Measurements from ENCODE around the gene NAT14. TPM values are rescaled to one million over a fixed set of nuclear protein-coding genes. Genes with fewer than 3 reads are reported as not detected.
"Not testable (repeated sequence)": the region's sequence is repeated elsewhere in the genome, so short reads cannot be mapped to it uniquely, and the experiment has no call there.

The NAT14 gene
- polyA plus RNA-seq, 3 donors from 2014 or later = 2.7 to 4.8 TPM; not detected in 1

DNA sequence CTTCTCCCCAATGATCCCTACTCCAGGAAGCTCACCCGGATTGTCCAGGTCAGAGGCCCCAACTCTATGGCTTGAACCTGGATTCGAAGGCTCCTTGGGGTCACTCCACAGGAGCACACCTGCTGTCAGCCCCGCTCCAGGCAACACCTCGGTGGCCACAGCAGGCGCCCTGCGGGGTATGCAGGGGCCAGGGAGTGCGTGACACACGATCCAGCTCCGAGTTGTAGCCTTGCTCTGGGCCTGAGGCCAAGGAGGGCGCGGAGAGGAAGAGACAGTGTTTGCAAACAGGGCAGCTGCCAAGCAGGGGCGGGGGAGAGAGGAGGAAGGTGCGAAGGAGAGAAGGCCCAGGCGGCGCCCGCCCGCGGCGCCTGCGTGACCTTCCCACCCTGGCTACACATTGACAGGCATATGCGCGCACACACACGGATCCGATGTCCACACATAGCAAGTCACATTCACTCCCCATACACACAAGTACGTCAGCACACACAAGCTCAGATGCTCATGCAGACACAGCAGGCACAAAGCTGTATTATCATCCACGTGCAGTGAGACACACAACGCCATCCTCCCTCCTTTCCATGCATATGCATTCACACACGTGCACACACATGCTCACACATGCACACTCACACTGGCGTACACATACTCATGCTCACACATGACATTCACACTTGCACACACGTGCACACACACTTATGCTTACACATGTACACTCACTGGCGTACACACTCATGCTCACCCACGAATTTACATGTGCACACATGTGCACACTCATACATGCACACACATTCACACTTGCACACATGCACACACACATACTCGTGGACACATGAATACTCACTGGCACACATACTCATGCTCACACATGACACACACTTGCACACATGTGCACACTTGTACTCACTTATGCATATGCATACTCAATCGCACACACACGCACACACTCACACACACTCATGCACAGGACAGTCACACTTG, 41.5 kb downstream of the NAT14 start:
- Mint-ChIP-seq H3K4me1 (no peaks in the 10 kb centered on the region), H3K36me3 (no peaks in the 10 kb centered on the region), H3K9me3 (no peaks in the 10 kb centered on the region), H3K27ac (no peak overlapping the region), H3K27me3 (ENCODE audit: low read depth in 3 of 3) (peaks cover 0 to 5% (median 0%) of the 10 kb centered on the region in 3 donors), H3K4me3 (no peak overlapping the region)
- DNase-seq = no peak

DNA sequence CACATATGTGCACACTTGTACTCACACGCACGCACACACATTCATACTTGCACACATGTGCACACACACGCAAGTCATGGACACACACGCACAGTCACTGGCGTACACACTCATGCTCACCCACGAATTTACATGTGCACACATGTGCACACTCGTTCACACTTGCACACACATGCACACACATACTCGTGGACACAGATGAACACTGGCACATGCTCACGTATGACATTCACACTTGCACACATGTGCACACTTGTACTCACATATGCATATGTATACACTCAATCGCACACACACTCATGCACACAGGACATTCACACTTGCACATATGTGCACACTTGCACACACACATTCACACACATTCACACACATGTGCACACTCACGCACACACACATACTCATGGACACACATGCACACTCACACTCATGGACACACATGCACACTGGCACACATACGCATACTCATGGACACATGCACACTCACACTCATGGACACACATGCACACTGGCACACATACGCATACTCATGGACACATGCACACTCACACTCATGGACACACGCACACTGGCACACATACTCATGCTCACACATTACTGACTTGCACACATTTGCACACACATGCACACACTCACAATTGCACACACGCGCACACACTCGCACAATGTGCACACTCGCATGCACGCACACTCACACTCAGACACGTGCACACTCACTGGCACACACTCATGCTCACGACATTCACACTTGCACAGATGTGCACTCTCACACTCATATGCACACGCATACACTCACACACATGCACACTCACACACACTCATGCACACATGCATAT, 42.4 kb downstream of the NAT14 start:
- Mint-ChIP-seq H3K9me3 (no peaks in the 10 kb centered on the region), H3K27ac (no peak overlapping the region), H3K36me3 (no peaks in the 10 kb centered on the region), H3K4me1 (no peaks in the 10 kb centered on the region), H3K4me3 (no peak overlapping the region), H3K27me3 (ENCODE audit: low read depth in 3 of 3) (peaks cover 0 to 2% (median 0%) of the 10 kb centered on the region in 3 donors)
- DNase-seq = no peak

DNA sequence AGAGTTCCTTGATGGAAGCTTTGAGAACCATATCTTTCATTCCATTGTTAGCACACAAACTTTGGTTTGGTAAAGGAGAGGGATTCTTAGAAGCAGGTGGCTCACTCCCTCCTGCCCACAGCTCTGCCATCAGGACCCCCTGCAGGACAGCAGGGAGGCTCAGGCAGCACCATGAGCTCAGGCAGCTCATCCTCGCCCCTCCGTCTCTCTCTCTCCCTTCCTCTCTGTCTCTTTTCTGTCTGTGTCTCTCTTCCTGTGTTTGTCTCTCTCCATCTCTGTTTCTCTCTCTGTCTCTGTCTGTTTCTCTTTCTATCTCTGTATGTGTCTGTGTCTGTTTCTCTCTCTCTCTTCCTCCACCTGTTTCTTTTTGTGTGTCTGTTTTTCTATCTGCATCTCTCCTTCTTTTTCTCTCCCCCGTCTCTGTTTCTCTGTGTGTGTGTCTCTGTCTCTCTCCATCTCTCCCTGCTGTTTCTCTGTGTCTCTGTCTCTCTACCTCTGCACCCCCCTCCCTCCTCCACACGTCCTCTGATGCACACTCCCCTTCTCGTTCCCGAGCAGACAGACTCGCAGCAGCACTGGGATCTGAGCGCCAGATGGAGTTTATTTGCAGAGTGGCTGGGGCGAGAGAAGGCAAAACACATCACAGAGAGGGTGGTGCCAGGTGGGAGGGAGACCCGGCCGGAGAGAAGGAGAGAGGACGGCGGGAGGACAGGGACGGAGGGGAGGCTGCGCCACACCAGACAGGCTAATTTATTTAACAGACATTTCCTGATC, 43.2 kb downstream of the NAT14 start:
- no peak for DNase-seq
- Mint-ChIP-seq H3K4me3 (no peak overlapping the region), H3K36me3 (no peaks in the 10 kb centered on the region), H3K9me3 (no peaks in the 10 kb centered on the region), H3K4me1 (no peaks in the 10 kb centered on the region), H3K27me3 (ENCODE audit: low read depth in 3 of 3) (peaks cover 0 to 2% (median 2%) of the 10 kb centered on the region in 3 donors), H3K27ac (no peak overlapping the region)

DNA sequence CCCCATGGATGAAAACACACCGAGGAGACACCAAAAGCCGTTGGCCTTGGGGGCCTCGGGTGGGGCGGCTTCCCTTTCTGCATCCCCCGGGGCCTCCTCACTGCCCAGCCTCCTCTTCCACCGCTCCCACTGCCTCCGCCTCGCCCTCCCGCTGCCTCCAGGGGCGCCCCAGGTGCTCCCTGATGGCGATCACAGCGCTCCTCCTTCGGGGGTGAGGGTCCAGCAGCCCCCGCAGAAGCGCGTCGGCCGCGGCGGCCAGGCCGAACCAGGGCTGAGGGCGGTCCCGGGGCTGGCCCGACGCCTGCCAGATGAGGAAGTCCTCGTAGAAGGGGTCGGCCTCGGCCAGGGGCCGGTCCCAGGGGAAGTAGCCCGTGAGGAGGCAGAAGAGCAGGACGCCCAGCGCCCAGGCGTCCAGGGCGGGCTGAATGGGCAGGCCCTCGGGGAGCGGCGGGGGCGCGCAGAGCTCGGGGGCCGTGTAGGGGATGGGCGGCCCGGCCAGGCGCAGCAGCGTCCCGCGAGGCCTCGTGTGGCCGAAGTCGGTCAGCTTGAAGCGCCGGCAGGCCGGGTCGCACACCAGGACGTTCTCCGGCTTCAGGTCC, 44.7 kb downstream of the NAT14 start:
- peaks cover 2 to 4% (median 4%) of the 10 kb centered on the region in 3 donors for H3K27me3 Mint-ChIP-seq (ENCODE audit: low read depth in 3 of 3)
- H3K9me3 Mint-ChIP-seq = no peaks in the 10 kb centered on the region
- no peak overlapping the region for H3K4me3 Mint-ChIP-seq
- H3K4me1 Mint-ChIP-seq = no peaks in the 10 kb centered on the region
- no peak overlapping the region for H3K27ac Mint-ChIP-seq
- no peak for DNase-seq
- no peaks in the 10 kb centered on the region for H3K36me3 Mint-ChIP-seq

DNA sequence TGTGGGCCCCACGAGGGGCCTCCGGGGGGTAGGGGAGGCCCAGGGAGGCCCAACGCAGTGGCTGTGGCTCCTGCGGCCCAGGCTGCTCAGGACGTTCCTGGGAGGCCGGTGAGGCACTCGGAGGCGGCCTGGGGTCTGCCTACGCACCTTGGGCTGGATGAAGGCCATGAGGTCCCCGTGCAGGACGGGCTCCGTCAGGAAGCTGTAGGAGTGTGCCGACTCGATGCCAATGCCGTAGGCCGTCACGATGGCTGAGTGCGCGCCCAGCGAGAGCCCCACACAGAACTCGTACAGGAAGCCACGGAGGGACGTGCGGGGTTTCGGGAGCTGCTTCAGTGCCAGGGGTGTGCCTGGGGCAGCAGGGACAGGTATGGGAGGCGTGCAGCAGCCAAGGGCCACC, 46.0 kb downstream of the NAT14 start:
- DNase-seq = no peak
- Mint-ChIP-seq H3K36me3 (no peaks in the 10 kb centered on the region), H3K27ac (no peak overlapping the region), H3K27me3 (ENCODE audit: low read depth in 3 of 3) (peaks cover 0 to 4% (median 4%) of the 10 kb centered on the region in 3 donors), H3K4me1 (no peaks in the 10 kb centered on the region), H3K4me3 (no peak overlapping the region), H3K9me3 (no peaks in the 10 kb centered on the region)

DNA sequence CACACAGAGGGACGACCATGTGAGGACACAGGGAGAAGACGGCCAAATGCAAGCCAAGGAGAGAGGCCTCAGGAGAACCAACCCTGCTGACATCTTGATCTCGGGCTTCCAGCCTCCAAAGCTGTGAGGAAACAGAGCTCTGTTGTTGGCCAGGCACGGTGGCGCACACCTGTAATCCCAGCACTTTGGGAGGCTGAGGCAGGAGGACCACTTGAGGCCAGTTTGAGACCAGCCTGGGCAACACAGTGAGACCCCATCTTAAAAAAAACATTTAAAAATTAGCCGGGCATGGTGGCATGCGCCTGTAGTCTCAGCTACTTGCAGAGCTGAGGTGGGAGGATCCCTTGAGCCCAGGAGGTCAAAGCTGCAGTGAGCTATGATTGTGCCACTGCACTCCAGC, 49.3 kb downstream of the NAT14 start:
- H3K27ac Mint-ChIP-seq; H3K27me3 Mint-ChIP-seq (ENCODE audit: low read depth in 3 of 3); DNase-seq; H3K4me1 Mint-ChIP-seq; H3K36me3 Mint-ChIP-seq; H3K9me3 Mint-ChIP-seq; H3K4me3 Mint-ChIP-seq: not testable (repeated sequence)

DNA sequence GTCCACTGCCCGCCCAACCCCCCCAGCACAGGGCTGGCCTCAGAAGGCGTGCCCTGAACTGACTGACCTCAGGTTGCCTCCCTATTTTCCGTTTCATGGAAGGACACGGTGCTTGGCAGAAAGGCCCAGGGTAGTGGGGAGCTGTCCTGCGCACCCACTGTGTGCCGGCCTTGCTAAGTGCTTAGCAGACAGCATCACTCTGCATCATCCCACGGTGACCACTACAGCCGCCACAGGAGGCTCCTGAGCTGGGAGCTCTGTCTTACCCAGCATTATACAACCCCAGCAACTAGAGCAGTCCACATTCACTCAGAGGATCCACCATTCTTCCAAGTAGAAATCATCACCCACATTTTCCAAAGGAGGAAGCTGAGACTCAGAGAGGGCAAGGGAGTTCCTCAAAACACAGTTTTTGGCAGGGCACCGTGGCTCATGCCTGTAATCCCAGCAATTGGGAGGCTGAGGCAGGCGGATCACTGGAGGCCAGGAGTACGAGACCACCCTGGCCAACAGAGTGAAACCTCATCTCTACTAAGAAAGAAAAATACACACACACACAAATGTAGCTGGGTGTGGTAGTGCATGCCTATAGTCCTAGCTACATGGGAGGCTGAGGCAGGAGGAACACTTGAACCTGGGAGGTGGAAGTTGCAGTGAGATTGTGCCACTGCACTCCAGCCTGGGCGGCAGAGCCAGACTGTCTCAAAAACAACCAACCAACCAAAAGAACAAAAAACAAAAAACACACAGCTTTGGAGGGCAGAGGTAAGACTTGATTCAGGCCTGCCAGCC, 50.4 kb downstream of the NAT14 start:
- Mint-ChIP-seq H3K36me3 (no peaks in the 10 kb centered on the region), H3K4me3 (no peak overlapping the region), H3K9me3 (no peaks in the 10 kb centered on the region), H3K27me3 (ENCODE audit: low read depth in 3 of 3) (peaks cover 0 to 4% (median 4%) of the 10 kb centered on the region in 3 donors), H3K4me1 (no peaks in the 10 kb centered on the region), H3K27ac (peak overlapping the region in 1 of 6 donors; percentile 22)
- no peak for DNase-seq

DNA sequence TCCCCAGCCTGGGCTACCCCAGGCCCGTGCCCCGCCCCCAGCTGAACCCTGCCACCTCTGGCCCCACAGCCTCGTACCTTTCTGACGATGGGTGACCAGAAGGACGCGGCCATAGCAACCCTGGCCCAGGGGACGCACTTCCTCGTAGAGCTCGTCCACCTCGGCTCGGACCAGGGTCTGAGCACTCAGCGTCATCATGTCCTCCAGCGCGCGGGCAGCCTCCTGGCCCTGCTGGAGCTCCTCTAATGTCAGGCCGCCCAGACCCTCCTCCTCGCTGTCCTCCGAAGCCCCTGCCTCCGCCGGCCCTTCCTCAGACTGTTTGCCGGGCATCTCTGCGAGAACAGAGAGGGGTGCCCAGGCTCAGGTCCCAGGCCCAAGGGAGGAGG, 51.0 kb downstream of the NAT14 start:
- no peaks in the 10 kb centered on the region for H3K36me3 Mint-ChIP-seq
- no peak overlapping the region for H3K27ac Mint-ChIP-seq
- no peak overlapping the region for H3K4me3 Mint-ChIP-seq
- no peaks in the 10 kb centered on the region for H3K9me3 Mint-ChIP-seq
- no peaks in the 10 kb centered on the region for H3K4me1 Mint-ChIP-seq
- peaks cover 0 to 4% (median 4%) of the 10 kb centered on the region in 3 donors for H3K27me3 Mint-ChIP-seq (ENCODE audit: low read depth in 3 of 3)
- DNase-seq = no peak

DNA sequence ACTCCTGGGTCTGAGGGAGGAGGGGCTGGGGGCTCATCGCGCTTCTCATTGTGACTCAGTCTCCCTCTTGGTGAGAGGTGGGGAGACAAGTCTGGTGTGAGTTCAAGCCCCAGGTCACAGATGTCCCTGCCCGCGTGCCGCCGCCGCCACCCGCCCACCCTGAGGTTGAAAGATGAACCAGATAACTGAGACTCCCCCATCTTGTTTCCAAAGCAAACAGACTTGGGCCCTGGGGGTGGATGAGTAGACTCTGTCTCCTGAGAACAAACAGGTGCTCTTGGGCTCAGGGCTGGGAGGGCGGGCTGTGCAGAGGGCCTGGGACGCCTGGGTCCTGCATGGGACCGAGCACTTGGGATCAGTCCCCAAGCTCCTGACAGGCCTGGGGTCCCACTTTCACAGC, 51.4 kb downstream of the NAT14 start:
- H3K9me3 Mint-ChIP-seq = no peaks in the 10 kb centered on the region
- H3K27me3 Mint-ChIP-seq (ENCODE audit: low read depth in 3 of 3) = peaks cover 0 to 4% (median 4%) of the 10 kb centered on the region in 3 donors
- no peaks in the 10 kb centered on the region for H3K4me1 Mint-ChIP-seq
- DNase-seq = no peak
- H3K4me3 Mint-ChIP-seq = no peak overlapping the region
- H3K36me3 Mint-ChIP-seq = no peaks in the 10 kb centered on the region
- H3K27ac Mint-ChIP-seq = no peak overlapping the region

Other genes with a start within 250 kb of the NAT14 start
- 100 to 1,000 TPM in 1 of 3 donors, 10 to 100 TPM in 2; 43.1 to 123 (median 47.9) TPM for gene PPP6R1, start 226.2 kb upstream of the NAT14 start, polyA plus RNA-seq
- 10 to 100 TPM; 42.6 to 46.7 (median 46.3) TPM for gene HSPBP1, start 205.1 kb upstream of the NAT14 start, polyA plus RNA-seq
- not detected for gene BRSK1, start 201.2 kb upstream of the NAT14 start, polyA plus RNA-seq
- not detected for gene TMEM150B, start 159.8 kb upstream of the NAT14 start, polyA plus RNA-seq
- gene KMT5C, start 145.3 kb upstream of the NAT14 start, polyA plus RNA-seq = 1 to 10 TPM in 2 of 3 donors, under 1 TPM in 1; 0.79 to 2.2 (median 2.1) TPM
- under 1 TPM in 1 of 3 donors, not detected in 2; 0.16 TPM for gene COX6B2, start 130.5 kb upstream of the NAT14 start, polyA plus RNA-seq
- gene GARIN5B, start 121.9 kb upstream of the NAT14 start, polyA plus RNA-seq = not detected
- not detected for gene IL11, start 114.7 kb upstream of the NAT14 start, polyA plus RNA-seq
- not detected for gene TMEM190, start 108.4 kb upstream of the NAT14 start, polyA plus RNA-seq
- gene TMEM238, start 100.9 kb upstream of the NAT14 start, polyA plus RNA-seq = 1 to 10 TPM in 1 of 3 donors, not detected in 2; 1.0 TPM
- 100 to 1,000 TPM; 118 to 365 (median 350) TPM for gene RPL28, start 99.3 kb upstream of the NAT14 start, polyA plus RNA-seq
- gene UBE2S, start 77.4 kb upstream of the NAT14 start, polyA plus RNA-seq = 10 to 100 TPM; 40.2 to 72.1 (median 47.0) TPM
- gene SHISA7, start 41.9 kb upstream of the NAT14 start, polyA plus RNA-seq = not detected
- 10 to 100 TPM; 30.4 to 46.0 (median 34.2) TPM for gene ISOC2, start 23.5 kb upstream of the NAT14 start, polyA plus RNA-seq
- gene C19orf85, start 20.4 kb upstream of the NAT14 start, polyA plus RNA-seq = not detected
- under 1 TPM; 0.14 to 0.72 (median 0.21) TPM for gene ZNF628, start 8.6 kb upstream of the NAT14 start, polyA plus RNA-seq
- not detected for gene SSC5D, start 3.2 kb downstream of the NAT14 start, polyA plus RNA-seq
- not detected for gene SBK2, start 51.9 kb downstream of the NAT14 start, polyA plus RNA-seq
- not detected for gene SBK3, start 60.4 kb downstream of the NAT14 start, polyA plus RNA-seq
- gene ZNF579, start 95.7 kb downstream of the NAT14 start, polyA plus RNA-seq = under 1 TPM in 2 of 3 donors, not detected in 1; 0.19 to 0.64 TPM
- gene FIZ1, start 114.3 kb downstream of the NAT14 start, polyA plus RNA-seq = 1 to 10 TPM in 2 of 3 donors, under 1 TPM in 1; 0.63 to 1.7 (median 1.0) TPM
- gene ZNF524, start 115.1 kb downstream of the NAT14 start, polyA plus RNA-seq = 10 to 100 TPM; 23.9 to 36.4 (median 31.7) TPM
- gene ZNF865, start 120.5 kb downstream of the NAT14 start, polyA plus RNA-seq = under 1 TPM in 2 of 3 donors, not detected in 1; 0.08 to 0.18 TPM
- under 1 TPM; 0.59 to 0.78 (median 0.62) TPM for gene ZNF784, start 139.4 kb downstream of the NAT14 start, polyA plus RNA-seq
- 10 to 100 TPM in 2 of 3 donors, 1 to 10 TPM in 1; 9.6 to 27.8 (median 13.8) TPM for gene ZNF580, start 155.8 kb downstream of the NAT14 start, polyA plus RNA-seq
- 10 to 100 TPM in 2 of 3 donors, 1 to 10 TPM in 1; 8.4 to 24.9 (median 20.6) TPM for gene ZNF581, start 158.5 kb downstream of the NAT14 start, polyA plus RNA-seq
- 1 to 10 TPM in 2 of 3 donors, not detected in 1; 1.1 to 1.7 TPM for gene CCDC106, start 163.0 kb downstream of the NAT14 start, polyA plus RNA-seq
- gene U2AF2, start 169.8 kb downstream of the NAT14 start, polyA plus RNA-seq = 10 to 100 TPM in 1 of 3 donors, 1 to 10 TPM in 2; 3.1 to 17.0 (median 8.0) TPM
- 10 to 100 TPM in 1 of 3 donors, 1 to 10 TPM in 2; 3.0 to 15.3 (median 3.7) TPM for gene EPN1, start 190.0 kb downstream of the NAT14 start, polyA plus RNA-seq

All from immature natural killer cell (primary cell).